Lower leg skin (tissue), 3 donors: Measurements from ENCODE around the gene TC2N.

ENCODE experiments used
- POLR2A ChIP-seq, 2 donors: fragments of 450-650 bp; IDR thresholded peaks; one replicate each; pipeline ENCODE4 v1.6.1; 2016 to 2017; ENCODE audit warnings: antibody characterized with exemption in 2 of 2, mild to moderate bottlenecking in 1 of 2, moderate library complexity in 1 of 2
- TF ChIP-seq, protein P1 (sequence below), 3 donors: fragments of 450-650 bp; IDR thresholded peaks; one replicate each; pipeline ENCODE4 v1.5.1; 2016; ENCODE audit warnings: antibody characterized with exemption in 3 of 3, mild to moderate bottlenecking in 3 of 3, moderate library complexity in 2 of 3

- TF ChIP-seq, protein P1, sequence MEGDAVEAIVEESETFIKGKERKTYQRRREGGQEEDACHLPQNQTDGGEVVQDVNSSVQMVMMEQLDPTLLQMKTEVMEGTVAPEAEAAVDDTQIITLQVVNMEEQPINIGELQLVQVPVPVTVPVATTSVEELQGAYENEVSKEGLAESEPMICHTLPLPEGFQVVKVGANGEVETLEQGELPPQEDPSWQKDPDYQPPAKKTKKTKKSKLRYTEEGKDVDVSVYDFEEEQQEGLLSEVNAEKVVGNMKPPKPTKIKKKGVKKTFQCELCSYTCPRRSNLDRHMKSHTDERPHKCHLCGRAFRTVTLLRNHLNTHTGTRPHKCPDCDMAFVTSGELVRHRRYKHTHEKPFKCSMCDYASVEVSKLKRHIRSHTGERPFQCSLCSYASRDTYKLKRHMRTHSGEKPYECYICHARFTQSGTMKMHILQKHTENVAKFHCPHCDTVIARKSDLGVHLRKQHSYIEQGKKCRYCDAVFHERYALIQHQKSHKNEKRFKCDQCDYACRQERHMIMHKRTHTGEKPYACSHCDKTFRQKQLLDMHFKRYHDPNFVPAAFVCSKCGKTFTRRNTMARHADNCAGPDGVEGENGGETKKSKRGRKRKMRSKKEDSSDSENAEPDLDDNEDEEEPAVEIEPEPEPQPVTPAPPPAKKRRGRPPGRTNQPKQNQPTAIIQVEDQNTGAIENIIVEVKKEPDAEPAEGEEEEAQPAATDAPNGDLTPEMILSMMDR (IDR thresholded peaks at IDR 0.05) = no peak
- TF ChIP-seq POLR2A (IDR thresholded peaks at IDR 0.05) = no peak
These were observed 25.7 kb upstream of the TC2N start for GRCh38 chr14:91893007-91893406.
